Calu3 (cell line): ENCODE results near the gene ATP6V1C2. TPM values are rescaled to one million over a fixed set of nuclear protein-coding genes. Genes with fewer than 3 reads are reported as not detected.
A peak's percentile ranks its signal among the peaks of the same experiment; 100 is the strongest.

Source experiments
- BruUV-seq: library from RNA; stranded (reverse); fragments of 400-500 nt; replicated peaks from 2 replicates; lab custom pipeline; 2021; lab: Mats Ljungman, UMichigan
- CTCF ChIA-PET: fragments of 300-600 bp; sonication (Branson Sonifier 250); formaldehyde crosslinking; loops from one replicate; lab custom pipeline; 2022; ENCODE audit warnings: antibody characterized with exemption; lab: Charles Lee
- DNase-seq: peaks from one replicate; pipeline ENCODE4 v3.0.0; 2022
- H3K27ac Mint-ChIP-seq: one replicate; pipeline ENCODE4 v1.8.0; 2022; ENCODE audit warnings: mixed read lengths; ENCODE audit not compliant: unreplicated experiment
- H3K27me3 Mint-ChIP-seq: one replicate; pipeline ENCODE4 v1.8.0; 2022; ENCODE audit warnings: mixed read lengths; ENCODE audit not compliant: unreplicated experiment
- H3K36me3 Mint-ChIP-seq: one replicate; pipeline ENCODE4 v1.8.0; 2022; ENCODE audit warnings: mild to moderate bottlenecking, moderate library complexity, mixed read lengths; ENCODE audit not compliant: insufficient read depth, unreplicated experiment
- H3K4me1 Mint-ChIP-seq: one replicate; pipeline ENCODE4 v1.8.0; 2022; ENCODE audit warnings: mild to moderate bottlenecking, low read depth, mixed read lengths; ENCODE audit not compliant: unreplicated experiment
- H3K4me3 Mint-ChIP-seq: one replicate; pipeline ENCODE4 v1.8.0; 2022; ENCODE audit warnings: mild to moderate bottlenecking, low read depth, moderate library complexity, mixed read lengths; ENCODE audit not compliant: unreplicated experiment
- H3K9me3 Mint-ChIP-seq: one replicate; pipeline ENCODE4 v1.8.0; 2022; ENCODE audit warnings: low read depth, mixed read lengths; ENCODE audit not compliant: unreplicated experiment
- CTCF ChIP-seq: fragments of 200-600 bp; IDR thresholded peaks from one replicate; pipeline ENCODE4 v1.8.0; 2022; ENCODE audit warnings: antibody characterized with exemption; ENCODE audit not compliant: unreplicated experiment
- intact Hi-C: fragments of 100-400 bp; cut with micrococcal nuclease; formaldehyde crosslinking; loops from one replicate; pipeline ENCODE4 v1.10.0; 2022; ENCODE audit not compliant: unreplicated experiment
- total RNA-seq: library from RNA; stranded (reverse); gene quantifications from 2 replicates; pipeline ENCODE4 v1.2.3, GENCODE V29; 2022

ATP6V1C2 gene
- total RNA-seq, 1 experiment from 2014 or later: 0.28 TPM

DNA sequence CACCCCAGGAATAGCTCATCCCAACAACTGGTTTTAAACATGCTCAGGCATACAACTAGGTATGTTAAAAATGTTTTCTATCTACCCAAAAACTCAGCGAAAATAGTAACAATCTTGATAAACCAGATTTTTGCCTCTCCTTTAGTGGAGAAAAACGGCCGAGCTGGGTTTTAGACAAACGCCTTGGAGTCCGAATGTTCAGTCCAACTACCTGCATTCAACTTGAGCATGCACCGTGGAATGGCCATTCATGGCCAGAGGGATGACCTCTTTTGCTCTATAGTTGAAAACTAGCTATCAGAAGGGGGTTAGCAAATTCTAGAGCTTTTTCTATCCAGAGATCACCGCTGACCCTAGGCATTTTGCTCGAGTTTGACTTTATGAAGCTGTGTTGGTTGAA, 60.3 kb downstream of the ATP6V1C2 start:
- Mint-ChIP-seq H3K4me1 (peaks cover 17% of the 10 kb centered on the region), H3K9me3 (no peaks in the 10 kb centered on the region), H3K27me3 (no peaks in the 10 kb centered on the region), H3K36me3 (peaks cover 87% of the 10 kb centered on the region), H3K27ac (no peak overlapping the region), H3K4me3 (no peak overlapping the region)
- no peak for TF ChIP-seq CTCF
- CTCF ChIA-PET: no interaction called here
- intact Hi-C loops: loop anchor here (2.0 to 10.0 kb wide), 2 partner anchors 29 to 77 kb away; no protein-coding TSS in a partner anchor
- no TSS peak for BruUV-seq
- no peak for DNase-seq

GRCh38 chr2:10783421-10783820, 62.0 kb downstream of the ATP6V1C2 start:
- Mint-ChIP-seq H3K27ac (no peak overlapping the region), H3K9me3 (no peaks in the 10 kb centered on the region), H3K4me1 (peaks cover 17% of the 10 kb centered on the region), H3K4me3 (no peak overlapping the region), H3K36me3 (peaks cover 90% of the 10 kb centered on the region), H3K27me3 (no peaks in the 10 kb centered on the region)
- CTCF ChIA-PET: no interaction called here
- DNase-seq: no peak
- intact Hi-C loops: loop anchor here (2.0 to 10.0 kb wide), 2 partner anchors 27 to 79 kb away; no protein-coding TSS in a partner anchor
- BruUV-seq: TSS peak; percentile 88
- no peak for TF ChIP-seq CTCF

GRCh38 chr2:10784719-10785118, 63.3 kb downstream of the ATP6V1C2 start:
- DNase-seq: no peak
- H3K27ac Mint-ChIP-seq: no peak overlapping the region
- no peak for TF ChIP-seq CTCF
- H3K4me3 Mint-ChIP-seq: no peak overlapping the region
- no peaks in the 10 kb centered on the region for H3K9me3 Mint-ChIP-seq
- BruUV-seq: no TSS peak
- CTCF ChIA-PET: no interaction called here
- H3K4me1 Mint-ChIP-seq: peaks cover 17% of the 10 kb centered on the region
- peaks cover 88% of the 10 kb centered on the region for H3K36me3 Mint-ChIP-seq
- intact Hi-C loops: loop anchor here (10.0 kb wide), 1 partner anchor 80 kb away; no protein-coding TSS in a partner anchor
- H3K27me3 Mint-ChIP-seq: no peaks in the 10 kb centered on the region

- intact Hi-C loops: loop anchor here (10.0 kb wide), 1 partner anchor 80 kb away; no protein-coding TSS in a partner anchor
- Mint-ChIP-seq H3K4me3 (no peak overlapping the region), H3K27me3 (no peaks in the 10 kb centered on the region), H3K9me3 (no peaks in the 10 kb centered on the region), H3K4me1 (peaks cover 18% of the 10 kb centered on the region), H3K36me3 (peaks cover 88% of the 10 kb centered on the region), H3K27ac (no peak overlapping the region)
- no peak for DNase-seq
- BruUV-seq: no TSS peak
- CTCF ChIA-PET: interaction anchor here (0.5 kb wide), 2 partner anchors 68 to 596 kb away, joined by 3 to 5 read pairs; no protein-coding TSS in a partner anchor
- TF ChIP-seq CTCF: no peak
Observed at GRCh38 chr2:10785260-10785659, 63.8 kb downstream of the ATP6V1C2 start.
